Omental fat pad (tissue), 4 donors: ENCODE measurements around the gene TEX19. TPM values are rescaled to one million over a fixed set of nuclear protein-coding genes. Genes with fewer than 3 reads are reported as not detected.
A peak's percentile ranks its signal among the peaks of the same experiment; 100 is the strongest.

Source experiments
- ATAC-seq: fragments of 150-250 bp; one replicate; pipeline ENCODE4 v1.9.1; 2016; ENCODE audit warnings: mild to moderate bottlenecking, moderate library complexity; ENCODE audit not compliant: low FRiP score
- DNase-seq: peaks from one replicate; pipeline ENCODE4 v3.0.0-alpha.2; 2019; ENCODE audit warnings: low spot score
- total RNA-seq, 4 donors: library from RNA; depleted of rRNA; stranded (reverse); fragments of >200 nt; gene quantifications; one replicate each; pipeline ENCODE4 v1.1.0, GENCODE V29; 2016
- TF ChIP-seq, protein P1 (sequence below), 3 donors: fragments of 450-650 bp; IDR thresholded peaks; one replicate each; pipeline ENCODE4 v1.5.1; 2016 to 2017; ENCODE audit warnings: antibody characterized with exemption in 3 of 3, mild to moderate bottlenecking in 3 of 3, moderate library complexity in 2 of 3

Gene TEX19
- total RNA-seq, 4 donors from 2014 or later: not detected

DNA sequence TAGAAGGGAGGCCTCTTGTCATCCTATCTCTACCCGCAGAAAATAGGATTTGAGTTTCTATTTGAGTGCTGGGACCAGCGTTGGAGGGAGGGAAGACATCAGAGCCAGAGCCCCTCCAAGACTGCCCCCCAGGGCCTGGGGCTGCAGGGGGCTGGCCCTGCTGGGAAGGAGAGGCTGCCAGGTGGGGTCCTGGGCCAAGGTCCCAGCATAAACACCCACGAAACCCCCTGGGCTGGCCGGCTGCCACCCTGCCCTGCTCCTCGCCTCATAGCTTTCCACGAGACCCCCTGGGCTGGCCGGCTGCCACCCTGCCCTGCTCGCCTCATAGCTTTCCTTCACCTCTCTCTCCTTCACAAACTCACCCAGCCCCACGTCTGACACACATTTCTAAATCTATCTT lies 10.6 kb upstream of the TEX19 start:
- DNase-seq: no peak
- no peak for ATAC-seq
- TF ChIP-seq, protein P1, sequence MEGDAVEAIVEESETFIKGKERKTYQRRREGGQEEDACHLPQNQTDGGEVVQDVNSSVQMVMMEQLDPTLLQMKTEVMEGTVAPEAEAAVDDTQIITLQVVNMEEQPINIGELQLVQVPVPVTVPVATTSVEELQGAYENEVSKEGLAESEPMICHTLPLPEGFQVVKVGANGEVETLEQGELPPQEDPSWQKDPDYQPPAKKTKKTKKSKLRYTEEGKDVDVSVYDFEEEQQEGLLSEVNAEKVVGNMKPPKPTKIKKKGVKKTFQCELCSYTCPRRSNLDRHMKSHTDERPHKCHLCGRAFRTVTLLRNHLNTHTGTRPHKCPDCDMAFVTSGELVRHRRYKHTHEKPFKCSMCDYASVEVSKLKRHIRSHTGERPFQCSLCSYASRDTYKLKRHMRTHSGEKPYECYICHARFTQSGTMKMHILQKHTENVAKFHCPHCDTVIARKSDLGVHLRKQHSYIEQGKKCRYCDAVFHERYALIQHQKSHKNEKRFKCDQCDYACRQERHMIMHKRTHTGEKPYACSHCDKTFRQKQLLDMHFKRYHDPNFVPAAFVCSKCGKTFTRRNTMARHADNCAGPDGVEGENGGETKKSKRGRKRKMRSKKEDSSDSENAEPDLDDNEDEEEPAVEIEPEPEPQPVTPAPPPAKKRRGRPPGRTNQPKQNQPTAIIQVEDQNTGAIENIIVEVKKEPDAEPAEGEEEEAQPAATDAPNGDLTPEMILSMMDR (IDR thresholded peaks at IDR 0.05): no peak

DNA sequence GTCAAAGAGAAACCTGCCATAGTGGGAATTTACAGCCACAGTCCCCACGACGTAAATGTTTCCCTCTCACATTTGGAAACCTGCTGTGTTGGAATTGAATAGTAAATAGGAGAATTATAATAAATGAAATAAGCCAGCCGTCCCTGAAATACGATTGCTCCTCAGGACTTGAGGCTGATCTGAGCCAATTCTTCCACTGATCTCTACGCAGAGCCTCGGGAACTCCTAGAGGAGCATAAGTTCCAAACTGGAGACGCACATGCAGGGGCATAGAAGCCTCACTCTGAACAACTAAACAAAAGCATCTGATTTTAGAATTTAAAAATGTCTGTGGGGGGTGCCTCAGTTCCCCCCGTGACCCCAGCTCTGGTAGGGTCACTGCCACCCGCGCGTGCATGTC lies 10.2 kb upstream of the TEX19 start:
- DNase-seq: no peak
- TF ChIP-seq, protein P1 (IDR thresholded peaks at IDR 0.05): no peak
- no peak for ATAC-seq

DNA sequence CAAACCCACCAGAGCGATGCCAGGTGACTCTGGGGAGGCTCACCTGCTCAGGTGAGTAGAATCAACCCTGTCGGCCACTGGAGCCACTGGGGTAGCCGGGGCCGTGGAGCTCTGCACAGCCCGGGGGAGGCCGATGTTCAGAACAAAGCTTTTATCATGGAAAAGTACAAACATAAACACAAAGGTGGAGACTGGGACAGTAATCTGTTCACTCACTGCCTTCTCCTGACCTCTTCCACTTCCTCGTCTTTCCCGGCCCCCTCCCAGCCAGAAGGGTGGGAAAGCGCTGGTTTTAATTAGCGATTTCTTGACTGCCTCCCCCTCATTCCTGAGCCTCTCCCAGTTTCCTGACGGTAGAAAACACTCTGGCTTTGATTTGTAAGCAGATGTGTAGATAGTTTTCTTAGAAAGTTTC lies 9.8 kb upstream of the TEX19 start:
- TF ChIP-seq, protein P1 (IDR thresholded peaks at IDR 0.05): no peak
- no peak for DNase-seq
- ATAC-seq: peak; percentile 49

DNA sequence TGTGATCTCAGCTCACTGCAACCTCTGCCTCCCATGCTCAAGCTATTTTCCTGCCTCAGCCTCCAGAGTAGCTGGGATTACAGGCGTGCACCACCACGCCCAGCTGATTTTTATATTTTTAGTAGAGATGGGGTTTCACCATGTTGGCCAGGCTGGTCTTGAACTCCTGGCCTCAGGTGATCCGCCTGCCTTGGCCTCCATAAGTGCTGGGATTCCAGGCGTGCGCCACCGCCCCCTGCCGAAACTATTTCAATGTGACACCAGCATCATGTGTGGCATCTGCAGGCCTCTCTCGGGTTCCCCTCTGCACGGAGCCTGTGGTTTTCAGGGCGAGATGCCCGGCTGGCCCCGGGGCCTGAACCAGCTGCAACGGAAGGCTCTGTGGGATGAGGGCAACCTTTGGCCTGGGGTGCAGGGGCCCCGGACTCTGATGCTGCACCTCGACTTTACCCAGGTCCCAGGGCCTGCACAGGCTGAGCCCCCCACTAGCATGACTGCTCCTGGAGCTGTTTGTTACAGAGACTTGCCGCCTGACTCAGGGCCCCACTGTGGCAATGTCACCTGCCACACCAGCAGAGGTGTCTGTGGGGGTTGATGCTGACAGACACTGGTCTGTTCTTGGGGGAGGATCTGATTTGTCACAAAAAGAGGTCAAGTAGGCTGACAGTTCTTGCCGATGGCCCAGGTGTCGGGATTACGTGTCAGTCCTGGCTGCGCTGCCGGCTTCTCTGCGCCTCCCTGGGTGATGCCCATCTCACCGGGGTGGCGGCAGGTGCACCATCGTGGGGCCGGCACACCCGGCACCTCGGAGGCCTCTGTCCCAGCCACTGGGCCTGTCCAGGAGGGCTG lies 8.6 kb upstream of the TEX19 start:
- DNase-seq (no peak), ATAC-seq (no peak)
- TF ChIP-seq, protein P1 (IDR thresholded peaks at IDR 0.05): no peak

DNA sequence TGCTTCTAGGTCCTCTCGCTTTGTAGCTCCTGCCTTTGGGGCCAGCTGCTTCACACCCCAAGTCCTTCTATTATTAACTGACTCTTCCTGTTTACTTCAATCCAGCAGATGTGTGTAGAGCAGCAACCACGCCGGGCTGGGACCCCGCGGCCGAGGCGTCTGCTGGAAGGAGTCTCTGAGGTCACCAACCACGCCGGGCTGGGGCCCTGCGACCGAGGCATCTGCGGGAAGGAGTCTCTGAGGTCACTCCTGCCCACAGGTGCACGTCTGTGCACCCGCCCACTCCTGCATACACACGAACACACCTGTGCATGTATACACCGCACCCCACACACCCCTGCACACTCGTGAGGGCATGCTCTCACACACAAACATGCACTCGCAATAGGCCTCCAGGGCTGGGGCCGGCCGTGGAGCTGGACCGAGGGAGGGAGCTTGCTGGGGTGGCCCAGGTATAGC lies 7.8 kb upstream of the TEX19 start:
- TF ChIP-seq, protein P1 (IDR thresholded peaks at IDR 0.05): no peak
- ATAC-seq (no peak), DNase-seq (no peak)

DNA sequence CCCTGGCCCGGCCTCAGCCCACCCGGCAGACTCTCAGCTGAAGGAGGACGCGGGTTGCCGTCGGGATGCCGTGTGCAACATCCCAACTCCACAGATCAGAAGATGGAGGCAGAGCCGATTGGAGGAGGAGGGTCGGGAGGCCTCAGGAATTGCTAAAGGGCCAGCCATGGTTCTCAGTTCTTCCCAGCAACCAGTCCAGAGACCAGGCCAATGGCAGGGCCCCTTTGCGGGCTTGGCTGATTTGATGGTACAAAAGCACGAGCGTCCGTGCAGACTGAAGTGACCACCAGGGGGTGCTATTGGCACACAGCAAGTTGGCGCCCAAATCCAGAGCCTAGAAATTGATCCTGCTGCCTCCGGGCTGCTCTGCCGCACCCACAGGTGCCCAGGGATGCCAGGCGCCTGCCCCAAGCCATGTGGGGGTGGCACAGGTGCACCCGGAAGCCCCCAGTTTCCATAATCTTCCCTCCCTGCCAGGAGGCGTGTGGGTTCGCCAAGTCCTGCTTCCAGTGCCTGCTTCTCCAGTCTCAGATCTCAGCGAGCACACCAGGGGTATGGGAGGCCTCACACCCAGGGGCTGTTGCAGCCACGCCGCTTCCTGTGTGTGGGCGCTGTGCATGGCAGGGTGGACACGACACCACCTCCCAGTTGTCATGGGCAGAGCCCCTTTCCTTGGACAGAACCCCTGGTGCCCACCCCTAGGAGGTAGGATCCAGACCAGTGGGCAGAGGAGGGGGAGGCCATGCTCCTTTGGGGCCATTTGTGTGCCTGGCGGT lies 7.1 kb upstream of the TEX19 start:
- peak; percentile 34 for ATAC-seq
- DNase-seq: peak; percentile 87
- TF ChIP-seq, protein P1 (IDR thresholded peaks at IDR 0.05): peak in 2 of 3 donors; percentile 78 to 80
